Stimulated activated naive CD4-positive, alpha-beta T cell treated with Interleukin-2 at 50 U/mL for 16 hours (primary cell): Measurements from ENCODE around the gene FAM237A.

ENCODE experiments used
- DNase-seq: peaks from one replicate; lab custom pipeline; 2025; lab: John Stamatoyannopoulos, UW

The FAM237A gene

GRCh38 chr2:206642075-206643025 lies at the start of gene FAM237A:
Gene FAM237A, plus strand, starts transcription at chr2:206642487. Its CDS starts 1,750 bp downstream, at chr2:206644237.
- no peak for DNase-seq

- no peak for DNase-seq
Observed at GRCh38 chr2:206597717-206598218, 44.5 kb upstream of the FAM237A start.

DNA sequence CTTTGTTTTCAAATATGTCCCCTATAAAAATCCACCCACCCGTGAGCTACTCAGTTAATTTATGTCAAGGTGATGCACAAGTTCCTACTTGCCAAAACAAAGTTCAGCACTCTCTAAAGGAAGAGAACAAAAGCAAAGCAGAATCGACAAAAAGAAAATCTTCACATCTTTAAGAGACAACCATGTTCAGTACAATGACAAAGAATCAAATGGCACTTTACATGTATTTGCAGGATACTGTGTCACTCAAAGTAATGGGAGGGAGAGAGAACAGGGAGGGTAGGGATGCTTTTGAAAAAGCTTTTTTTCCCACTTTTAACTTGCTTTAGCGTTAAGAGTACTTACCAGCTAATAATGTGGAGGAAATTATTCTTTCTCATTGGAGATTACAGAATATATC lies 39.0 kb upstream of the FAM237A start:
- DNase-seq, result no peak

DNA sequence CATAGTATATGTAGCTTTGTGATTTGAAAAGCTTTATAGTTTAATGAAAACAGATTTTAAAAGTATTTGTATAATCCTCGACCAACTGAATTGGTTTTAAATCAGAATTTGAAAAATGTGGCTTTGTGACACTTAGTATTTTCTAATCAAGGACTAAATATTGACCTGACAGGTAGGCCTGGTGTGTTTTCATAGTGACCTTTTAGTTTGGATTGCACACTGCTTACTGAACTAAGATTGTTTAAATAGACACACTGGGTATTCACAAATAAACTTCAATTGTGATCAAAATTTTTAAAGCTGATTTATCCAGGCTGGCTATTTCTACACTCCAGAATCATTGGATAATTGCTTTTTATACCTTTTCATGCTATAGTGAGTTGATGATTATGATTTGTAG lies 31.8 kb upstream of the FAM237A start:
- no peak for DNase-seq

DNA sequence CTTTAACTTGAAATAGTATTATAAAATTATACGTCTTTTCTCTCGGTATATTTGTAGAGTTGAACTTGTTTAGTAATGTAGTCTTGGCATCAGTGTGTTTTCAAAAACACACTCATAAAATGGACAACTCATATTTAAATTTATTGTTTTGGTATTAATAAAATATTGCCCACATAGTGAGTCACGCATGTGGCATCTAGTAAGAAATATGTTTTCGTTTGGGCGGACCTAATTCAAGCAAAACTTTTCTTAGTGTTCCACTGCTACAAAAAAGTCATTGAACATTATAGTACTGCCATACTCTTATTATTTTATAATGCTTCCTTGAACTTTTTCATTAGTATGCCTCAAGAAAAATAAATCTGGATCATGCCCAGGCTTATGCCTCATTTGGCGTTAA lies 31.1 kb upstream of the FAM237A start:
- DNase-seq, result no peak

- DNase-seq, result no peak
Observed at GRCh38 chr2:206611736-206612135, 30.6 kb upstream of the FAM237A start.

DNA sequence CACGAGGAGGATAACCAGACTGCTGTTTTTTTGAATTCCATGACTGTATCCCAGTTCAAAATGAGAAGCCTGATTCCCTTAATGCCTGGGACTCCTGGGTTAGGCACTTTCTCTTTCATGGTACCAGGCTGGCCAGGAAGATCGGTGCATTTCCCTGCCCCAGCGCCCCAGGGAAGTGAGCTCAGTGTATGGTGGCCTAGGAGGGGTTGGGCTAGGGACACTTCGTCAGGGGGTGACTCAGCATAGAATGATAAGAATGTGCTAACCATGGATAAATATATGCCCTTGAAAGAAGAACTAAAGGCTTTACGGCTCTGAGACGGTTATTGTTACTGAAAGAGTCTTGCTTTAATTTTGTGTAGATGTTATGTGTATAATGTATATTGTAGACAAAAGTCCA lies 27.5 kb upstream of the FAM237A start:
- DNase-seq, result no peak

GRCh38 chr2:206615417-206616089 lies 26.7 kb upstream of the FAM237A start:
- no peak for DNase-seq

DNA sequence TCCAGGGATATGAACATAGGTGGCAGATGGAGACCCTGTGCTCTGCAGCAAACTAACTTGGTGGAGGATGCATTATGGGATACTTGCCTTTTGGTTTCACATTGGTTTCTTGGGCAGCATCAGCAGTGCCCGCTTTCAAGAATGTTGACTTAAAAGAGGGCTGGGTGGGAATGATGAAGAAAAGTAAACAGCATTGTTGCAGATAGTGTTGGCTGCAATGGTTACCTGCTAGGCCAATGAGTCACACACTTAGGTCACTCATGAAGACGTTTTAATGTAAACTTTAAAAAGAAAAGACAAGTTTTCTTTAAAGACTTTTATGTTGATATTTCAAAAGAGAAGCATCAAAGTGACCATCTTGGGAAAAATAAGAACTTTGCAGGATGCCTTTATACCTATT lies 26.1 kb upstream of the FAM237A start:
- no peak for DNase-seq

DNA sequence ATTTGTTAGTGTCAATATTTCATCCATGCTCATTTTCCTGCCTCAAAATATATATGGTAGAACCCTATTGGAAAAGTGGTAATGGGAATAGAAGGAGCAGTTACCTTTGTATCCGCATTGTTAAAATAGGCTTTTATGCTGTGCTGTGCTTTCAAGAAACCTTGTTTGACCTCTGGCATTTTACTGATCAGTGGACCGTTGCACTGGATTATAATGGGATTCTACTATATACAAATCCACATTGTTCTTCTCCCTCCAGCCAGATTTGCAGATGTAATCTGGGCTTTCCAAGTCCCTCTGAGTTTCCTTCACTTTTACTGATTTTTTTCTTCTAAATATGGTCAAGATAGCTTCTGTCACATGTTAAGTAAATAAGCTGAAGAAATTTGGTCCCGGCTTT lies 23.3 kb upstream of the FAM237A start:
- no peak for DNase-seq

GRCh38 chr2:206626108-206626507 lies 16.2 kb upstream of the FAM237A start:
- no peak for DNase-seq

- DNase-seq, result no peak
Observed at GRCh38 chr2:206627632-206628031, 14.7 kb upstream of the FAM237A start.

DNA sequence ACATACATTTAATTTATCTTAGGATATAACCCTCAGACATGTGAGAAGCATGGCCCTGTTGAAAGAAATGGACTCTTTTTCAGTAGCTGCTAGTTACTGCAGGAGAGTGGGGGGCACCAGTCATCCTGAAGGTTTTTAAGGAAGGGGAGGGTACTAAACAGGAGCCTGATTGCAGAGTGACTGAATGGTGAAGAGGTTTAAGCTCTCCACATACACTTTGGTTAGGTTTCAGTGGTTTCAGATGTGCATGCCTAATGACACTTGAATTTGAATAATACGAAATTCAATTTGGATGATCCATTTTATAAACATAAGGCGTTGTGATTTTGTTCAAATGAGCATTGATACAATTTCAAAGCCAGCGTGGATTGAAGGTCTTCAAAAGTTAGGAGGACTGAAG lies 10.9 kb upstream of the FAM237A start:
- DNase-seq, result no peak

- no peak for DNase-seq
Observed at GRCh38 chr2:206635015-206635414, 7.3 kb upstream of the FAM237A start.

DNA sequence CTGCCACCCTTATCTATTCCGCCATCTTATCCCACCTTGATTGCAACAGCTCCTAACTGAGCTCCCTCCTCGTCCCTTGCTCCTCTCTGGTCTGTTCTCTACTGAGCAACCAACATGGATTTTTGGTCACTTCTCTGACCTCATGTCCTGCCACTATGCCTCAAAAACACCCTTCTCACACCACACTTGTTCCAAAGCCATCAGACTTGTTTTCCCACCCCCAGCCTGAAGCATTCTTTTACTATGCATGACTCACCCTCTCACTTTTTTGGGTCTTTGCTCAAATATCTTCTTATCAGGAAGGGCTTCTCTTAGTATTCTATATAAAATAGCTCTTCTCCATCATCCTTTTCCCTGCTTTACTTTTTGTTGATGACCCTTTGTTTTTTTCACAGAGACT lies 2.7 kb upstream of the FAM237A start:
- DNase-seq, result no peak

GRCh38 chr2:206641226-206641625 lies 1.1 kb upstream of the FAM237A start:
- no peak for DNase-seq

DNA sequence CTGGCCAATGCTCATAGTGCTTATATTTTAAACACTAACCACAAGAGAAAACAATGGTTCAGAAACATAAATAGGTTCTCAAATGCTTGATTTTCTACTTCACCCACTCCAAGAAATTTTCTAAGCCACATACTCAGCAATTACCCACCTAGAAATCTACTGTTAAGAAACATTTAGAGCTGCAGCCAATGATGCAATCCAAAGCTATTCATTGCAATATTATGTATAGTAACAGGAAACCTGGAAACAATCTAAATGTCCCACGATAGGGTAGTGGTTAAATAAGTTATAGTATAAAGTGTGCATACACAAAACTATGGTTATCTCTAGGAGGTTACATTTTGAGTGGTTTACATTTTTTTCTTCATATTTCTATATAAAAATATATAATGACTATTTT lies 5.7 kb downstream of the FAM237A start:
- no peak for DNase-seq

DNA sequence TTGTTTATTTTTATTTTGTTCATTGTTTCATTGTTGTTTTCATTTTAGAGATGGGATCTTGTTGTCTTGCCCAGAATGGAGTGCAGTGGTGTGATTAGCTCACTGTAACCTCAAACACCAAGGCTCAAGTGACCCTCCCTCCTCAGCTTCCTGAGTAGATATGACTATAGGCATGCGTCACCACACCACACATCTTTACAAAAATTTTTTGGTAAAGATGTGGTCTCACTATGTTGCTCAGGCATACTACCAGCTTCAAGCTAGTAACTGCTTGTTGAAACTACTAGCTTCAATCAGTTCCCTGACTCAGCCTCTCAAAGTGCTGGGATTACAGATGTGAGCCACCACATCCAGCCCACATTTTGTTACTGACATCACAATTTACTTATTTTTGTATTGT lies 14.8 kb downstream of the FAM237A start:
- DNase-seq, result no peak

GRCh38 chr2:206665251-206665650 lies 23.0 kb downstream of the FAM237A start:
- DNase-seq, result no peak

GRCh38 chr2:206670531-206671319 lies 28.4 kb downstream of the FAM237A start:
- no peak for DNase-seq

GRCh38 chr2:206683546-206683945 lies 41.3 kb downstream of the FAM237A start:
- DNase-seq, result no peak

- no peak for DNase-seq
Observed at GRCh38 chr2:206688453-206688852, 46.2 kb downstream of the FAM237A start.
